Left colon (tissue), 2 donors: ENCODE results near the gene PRRC2A. TPM values are rescaled to one million over a fixed set of nuclear protein-coding genes. Genes with fewer than 3 reads are reported as not detected.
A peak's percentile ranks its signal among the peaks of the same experiment; 100 is the strongest.
"Not testable (repeated sequence)": the region's sequence is repeated elsewhere in the genome, so short reads cannot be mapped to it uniquely, and the experiment has no call there.

Experiments used
- ATAC-seq: fragments of 200-7000 bp; cut with Tn5 transposase; one replicate; pipeline ENCODE4 v1.9.1; 2020; ENCODE audit warnings: mild to moderate bottlenecking, moderate library complexity
- DNase-seq, 2 donors: peaks; one replicate each; pipeline ENCODE4 v3.0.0-alpha.2; 2020
- intact Hi-C, 2 donors: fragments of 100-400 bp; cut with DNase I in 1 of 2; cut with micrococcal nuclease in 1 of 2; formaldehyde crosslinking; loops; one replicate each; pipeline versions ENCODE4 v1.11.2 to v1.14.0; 2022; cut with DNase I, micrococcal nuclease
- total RNA-seq, 2 donors: library from RNA; stranded (reverse); fragmentation: NEBNext Ultra II Directional; extraction: Animal tissue kit (Norgen Biotek cat#: 25700); gene quantifications; one replicate each; pipeline ENCODE4 v1.2.1, GENCODE V29; 2021
- donor health status: DM: no; HTN: no; CAD: no.
- donor health status: DM: yes; HTN: yes; CAD: no.

Gene PRRC2A
- total RNA-seq, 2 donors from 2014 or later = 92.9 to 110 TPM

DNA sequence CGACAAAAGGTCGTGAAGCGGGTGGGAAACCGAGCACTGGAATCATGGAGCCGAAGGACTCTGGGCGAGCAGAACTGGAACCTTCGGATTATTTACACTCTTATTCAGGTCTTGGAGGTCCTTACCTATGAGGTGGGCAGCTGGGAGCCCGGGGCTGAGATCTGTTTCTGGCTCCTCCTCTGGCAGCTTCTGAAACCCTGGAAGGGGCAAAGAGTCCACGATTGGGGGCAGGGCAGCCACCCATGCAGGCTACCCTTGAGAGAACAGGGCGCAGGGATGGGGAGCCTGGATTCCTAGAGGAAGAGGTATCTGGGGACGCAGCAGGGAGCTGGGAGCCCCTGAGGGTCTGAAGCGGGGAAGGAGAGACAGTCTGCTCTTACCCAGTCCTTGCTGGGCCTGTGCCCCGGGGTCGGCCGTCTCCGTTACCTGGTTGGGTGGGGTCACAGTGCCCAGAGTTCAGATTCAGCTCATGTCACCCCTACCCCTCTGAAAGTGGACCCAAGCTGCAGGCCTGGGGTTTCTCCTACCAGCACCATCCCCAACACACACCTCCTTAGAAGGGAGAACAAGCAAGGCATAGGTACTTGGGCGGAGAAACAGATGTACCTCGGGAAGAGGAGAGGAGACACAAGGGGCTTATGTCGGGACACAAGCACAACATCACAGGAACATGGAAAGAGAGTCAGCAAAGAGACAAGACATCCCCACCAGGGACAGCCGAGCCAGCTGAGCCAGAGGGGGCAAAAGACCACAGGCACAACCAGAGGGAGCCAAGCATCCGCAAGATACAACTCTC, 38.9 kb upstream of the PRRC2A start:
- DNase-seq = no peak
- intact Hi-C loops = no loop called here
- ATAC-seq = peak; percentile 35

DNA sequence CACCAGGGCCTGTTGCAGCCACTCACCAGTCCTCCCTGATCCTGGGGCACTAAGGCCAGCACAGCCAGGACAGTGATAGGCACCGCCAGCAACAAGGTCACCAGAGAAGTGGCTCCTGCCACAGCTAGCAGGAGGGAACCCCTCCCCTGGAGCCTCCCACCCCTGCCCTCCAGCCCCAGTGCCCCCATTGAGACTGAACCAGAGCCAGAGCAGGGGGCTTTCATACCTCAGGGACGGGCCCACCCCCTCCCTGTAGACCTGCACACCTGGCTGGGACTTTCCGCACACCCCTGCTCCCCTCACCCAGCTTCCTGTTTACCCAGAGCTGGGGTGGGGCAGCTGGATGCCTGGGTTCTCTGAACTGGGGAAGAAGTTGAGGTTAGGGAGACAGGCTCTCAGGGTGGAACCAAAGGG, 38.3 kb upstream of the PRRC2A start, which contains the start of gene LTB:
Gene LTB (minus strand): TSS at position 195 of the 414 bp plus-strand sequence. CDS start 7 bp downstream, at position 188.
- ATAC-seq (no peak), DNase-seq (no peak)
- intact Hi-C loops = no loop called here

DNA sequence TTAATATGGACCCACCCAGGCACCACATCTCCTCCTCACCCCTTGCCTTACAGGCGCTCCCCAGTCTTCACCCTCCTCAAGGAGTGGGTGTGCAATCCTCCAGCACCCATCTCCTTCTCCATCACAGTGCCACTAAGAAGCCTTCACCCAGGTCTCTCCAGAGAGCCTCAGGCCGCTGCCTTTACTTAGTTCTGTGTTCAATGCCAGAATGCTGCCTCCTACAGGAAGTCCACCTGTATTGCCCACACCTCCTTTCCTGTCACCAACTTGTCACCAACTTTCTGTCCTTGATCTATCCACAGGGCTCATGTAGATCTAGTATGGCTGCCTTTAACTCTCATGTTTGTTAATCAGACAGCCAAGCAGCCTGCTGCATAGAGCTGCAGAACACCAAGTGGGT, 35.0 kb upstream of the PRRC2A start:
- ATAC-seq (no peak), DNase-seq (no peak)
- intact Hi-C loops = no loop called here

DNA sequence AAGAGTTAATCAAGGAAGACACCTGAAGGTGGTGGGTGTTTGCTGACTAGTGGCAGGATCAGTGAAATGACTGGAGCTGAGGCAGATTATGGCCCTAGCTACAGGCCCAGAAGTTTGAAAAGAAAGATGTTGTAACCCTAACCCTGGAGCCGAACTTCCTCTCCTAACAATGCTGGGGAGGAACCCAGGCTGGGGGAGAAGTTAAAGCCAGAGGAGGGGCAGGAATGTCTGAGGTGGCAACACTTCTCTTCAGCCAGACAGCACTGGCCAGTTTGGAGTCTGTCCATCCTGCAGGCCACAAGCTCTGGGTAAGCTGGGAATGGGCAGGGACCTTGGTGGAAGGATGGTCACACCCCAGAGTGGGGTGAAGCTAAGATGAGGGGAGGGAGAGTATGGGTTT, 34.5 kb upstream of the PRRC2A start, which contains the start of gene LST1:
Gene LST1 (plus strand): TSS at position 270 of the 400 bp plus-strand sequence. CDS start 1,023 bp downstream, outside the sequence.
- no peak for ATAC-seq
- intact Hi-C loops = no loop called here
- no peak for DNase-seq

DNA sequence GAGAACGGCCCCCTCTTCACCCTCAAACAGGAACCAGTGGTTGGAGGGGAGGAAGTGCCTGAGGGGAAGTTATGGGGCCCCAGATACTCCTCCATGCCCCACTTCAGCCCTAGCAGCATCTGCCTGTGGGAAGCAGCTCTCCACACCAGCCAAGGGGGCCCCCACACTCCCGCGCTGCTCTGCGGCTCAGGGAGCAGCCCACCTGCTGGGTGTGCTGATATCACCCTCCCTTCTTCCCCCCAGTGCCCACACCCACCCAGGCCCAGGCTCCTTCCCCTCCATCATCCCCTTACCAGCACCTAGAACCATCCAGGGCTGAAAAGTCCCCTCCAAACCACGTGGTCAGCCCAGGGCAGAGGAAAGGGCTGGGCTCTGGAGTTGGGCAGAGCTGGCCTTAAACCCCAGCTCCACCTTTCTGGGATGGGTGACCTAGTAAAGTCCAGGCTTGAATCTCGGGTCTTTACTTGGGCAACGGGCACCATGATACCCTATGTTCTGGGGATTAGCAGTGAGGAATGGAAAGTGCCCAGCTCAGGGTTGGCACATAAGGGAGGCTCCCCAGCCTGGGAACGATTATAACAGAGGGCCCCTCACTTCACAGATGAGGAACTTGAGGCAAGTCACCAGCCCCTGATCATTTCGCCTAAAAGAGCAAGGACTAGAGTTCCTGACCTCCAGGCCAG, 33.8 kb upstream of the PRRC2A start:
- DNase-seq (no peak), ATAC-seq (no peak)
- intact Hi-C loops = no loop called here

DNA sequence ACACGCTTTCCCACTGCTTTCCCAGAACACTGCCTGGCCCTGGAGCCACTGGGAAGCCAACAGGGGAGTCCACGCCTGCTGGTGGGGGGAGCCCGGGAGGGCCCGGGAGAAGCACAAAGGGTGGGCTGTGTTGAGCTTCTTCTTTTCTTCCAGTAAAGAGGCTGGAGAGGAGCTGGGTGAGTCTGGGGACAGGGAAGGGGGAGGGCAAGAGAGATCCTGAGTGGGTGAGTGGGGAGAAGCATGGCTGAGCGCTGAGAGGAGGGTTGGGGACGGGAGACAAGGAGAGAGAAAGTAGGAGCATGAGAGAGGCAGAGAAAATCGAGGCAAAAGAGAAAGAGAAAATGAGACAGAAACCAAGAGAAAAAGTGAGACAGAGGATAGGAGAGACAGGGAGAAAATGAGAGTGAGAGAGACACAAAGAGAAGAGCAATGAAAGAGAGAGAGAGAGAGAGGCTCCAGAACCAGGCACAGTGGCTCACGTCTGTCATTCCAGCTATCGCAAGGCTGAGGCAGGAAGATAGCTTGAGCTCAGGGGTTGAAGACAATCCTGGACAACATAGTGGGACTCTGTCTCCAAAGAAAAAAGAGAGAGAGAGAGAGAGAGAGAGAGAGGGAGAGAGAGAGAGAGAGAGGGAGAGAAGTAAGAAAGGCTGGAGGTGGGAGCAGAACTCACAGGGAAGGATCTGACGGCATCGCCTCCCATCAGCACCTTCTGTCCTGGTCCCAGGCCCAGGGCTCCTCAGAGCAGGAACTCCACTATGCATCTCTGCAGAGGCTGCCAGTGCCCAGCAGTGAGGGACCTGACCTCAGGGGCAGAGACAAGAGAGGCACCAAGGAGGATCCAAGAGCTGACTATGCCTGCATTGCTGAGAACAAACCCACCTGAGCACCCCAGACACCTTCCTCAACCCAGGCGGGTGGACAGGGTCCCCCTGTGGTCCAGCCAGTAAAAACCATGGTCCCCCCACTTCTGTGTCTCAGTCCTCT, 32.4 kb upstream of the PRRC2A start:
- no peak for DNase-seq
- intact Hi-C loops = no loop called here
- ATAC-seq = no peak

DNA sequence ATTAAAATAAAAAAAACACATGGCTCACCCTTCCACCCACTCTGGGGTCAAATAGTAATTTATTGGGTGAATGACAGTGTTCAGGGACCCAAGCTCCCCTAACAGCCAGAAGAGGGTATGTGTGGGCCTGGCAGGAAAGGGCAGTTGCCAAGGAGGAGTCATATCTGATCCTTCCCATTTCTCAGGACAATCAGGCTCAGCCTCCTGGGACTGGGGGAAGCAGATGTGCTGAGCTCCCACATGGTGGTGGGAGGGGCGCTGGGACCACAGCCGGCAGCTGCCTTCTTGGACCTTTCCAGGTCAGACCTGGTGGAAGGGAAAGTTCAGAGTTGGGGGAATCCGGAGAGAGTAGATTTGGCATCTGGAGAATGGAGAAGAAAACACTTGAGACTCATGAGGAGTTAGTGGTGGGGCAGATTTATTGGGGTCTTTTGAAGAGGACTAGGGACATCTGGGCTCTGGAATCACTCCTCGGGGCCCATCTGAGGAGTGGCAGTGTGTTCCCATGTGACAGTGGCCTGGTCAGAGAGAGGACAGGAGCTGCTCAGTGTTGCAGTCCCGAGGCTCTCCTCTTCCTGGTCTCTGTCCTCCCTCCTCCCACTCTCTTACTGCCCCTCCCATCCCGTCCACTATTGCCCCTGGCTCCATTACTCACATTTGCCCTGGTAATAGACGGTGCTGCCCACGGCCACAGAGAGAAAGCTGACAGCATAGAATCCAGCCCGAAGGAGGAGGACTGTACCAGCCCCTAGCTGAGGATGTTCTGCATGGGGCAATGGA, 31.5 kb upstream of the PRRC2A start:
- ATAC-seq = no peak
- intact Hi-C loops = no loop called here
- no peak for DNase-seq

DNA sequence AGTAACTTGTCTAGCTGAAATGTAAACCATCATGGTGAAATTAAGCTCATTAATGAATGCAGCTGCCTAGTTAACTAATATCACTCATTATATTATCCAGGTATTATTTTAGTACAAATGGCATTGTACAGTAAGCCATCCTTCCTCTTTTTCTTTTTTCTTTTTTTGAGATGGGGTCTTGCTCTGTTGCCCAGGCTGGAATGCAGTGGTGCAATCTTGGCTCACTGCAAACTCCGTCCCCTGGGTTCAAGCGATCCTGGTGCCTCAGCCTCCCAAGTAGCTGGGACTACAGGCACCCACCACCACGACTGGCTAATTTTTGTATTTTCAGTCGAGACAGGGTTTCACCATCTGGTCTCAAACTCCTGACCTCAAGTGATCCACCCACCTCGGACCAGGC, 29.8 kb upstream of the PRRC2A start:
- intact Hi-C loops, DNase-seq, ATAC-seq: not testable (repeated sequence)

DNA sequence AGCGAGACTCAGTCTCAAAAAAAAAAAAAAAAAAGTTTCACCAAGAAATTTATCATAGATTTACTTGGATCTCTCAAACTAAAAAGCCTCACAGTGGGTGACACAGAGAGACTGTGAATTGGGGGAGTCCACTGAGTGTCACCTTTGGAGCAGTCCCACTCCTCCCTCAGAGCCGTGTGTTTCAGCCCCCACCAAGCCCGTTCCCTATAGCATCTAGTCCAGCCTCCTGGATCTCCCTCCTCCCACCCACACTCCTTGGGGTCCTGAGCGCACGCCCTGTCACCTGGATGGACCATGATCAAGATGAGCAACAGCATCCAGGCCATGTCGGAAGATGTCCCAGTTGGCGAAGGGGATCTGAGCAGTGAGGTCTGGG, 28.1 kb upstream of the PRRC2A start:
- ATAC-seq (no peak), DNase-seq (no peak)

DNA sequence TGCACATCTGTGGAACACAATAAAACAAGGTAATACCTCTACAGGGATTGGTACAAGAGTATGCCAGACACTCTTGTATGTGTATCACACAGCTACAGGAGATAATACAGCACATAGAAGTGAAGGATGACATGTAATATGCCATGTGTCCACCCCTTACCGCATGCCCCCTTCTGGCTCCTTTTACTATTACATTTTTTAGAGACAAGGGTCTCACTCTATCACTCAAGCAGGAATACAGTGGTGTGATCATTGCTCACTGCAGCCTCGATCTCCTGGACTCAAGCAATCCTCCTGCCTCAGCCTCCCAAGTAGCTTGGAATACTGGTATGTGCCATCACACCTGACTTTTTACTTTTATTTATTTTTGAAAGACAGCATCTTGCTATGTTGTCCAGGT, 23.5 kb upstream of the PRRC2A start:
- DNase-seq (no peak), ATAC-seq (peak; percentile 47)
- intact Hi-C loops = no loop called here

More for the DNA sequence above, 28.1 kb upstream of the PRRC2A start:
- intact Hi-C loops = no loop called here

DNA sequence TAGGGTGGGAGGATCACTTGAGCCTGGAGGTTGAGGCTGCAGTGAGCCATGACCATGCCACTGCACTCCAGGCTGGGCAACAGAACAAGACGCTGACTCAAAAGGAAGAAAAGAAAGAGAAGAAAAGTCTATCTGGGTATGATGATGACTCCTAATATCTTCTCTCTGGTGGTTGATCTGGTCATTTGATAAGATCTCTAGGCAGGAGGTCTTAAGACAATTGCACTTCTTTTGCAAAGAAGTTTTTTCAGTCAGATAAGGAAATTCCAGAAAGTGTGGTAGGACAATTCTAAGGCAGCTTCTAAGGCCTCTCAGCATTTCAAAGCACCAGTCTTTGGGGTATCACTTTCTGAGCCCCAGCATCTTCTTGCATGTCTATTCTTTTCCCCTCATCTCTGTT, 13.2 kb upstream of the PRRC2A start:
- no peak for DNase-seq
- intact Hi-C loops = no loop called here

DNA sequence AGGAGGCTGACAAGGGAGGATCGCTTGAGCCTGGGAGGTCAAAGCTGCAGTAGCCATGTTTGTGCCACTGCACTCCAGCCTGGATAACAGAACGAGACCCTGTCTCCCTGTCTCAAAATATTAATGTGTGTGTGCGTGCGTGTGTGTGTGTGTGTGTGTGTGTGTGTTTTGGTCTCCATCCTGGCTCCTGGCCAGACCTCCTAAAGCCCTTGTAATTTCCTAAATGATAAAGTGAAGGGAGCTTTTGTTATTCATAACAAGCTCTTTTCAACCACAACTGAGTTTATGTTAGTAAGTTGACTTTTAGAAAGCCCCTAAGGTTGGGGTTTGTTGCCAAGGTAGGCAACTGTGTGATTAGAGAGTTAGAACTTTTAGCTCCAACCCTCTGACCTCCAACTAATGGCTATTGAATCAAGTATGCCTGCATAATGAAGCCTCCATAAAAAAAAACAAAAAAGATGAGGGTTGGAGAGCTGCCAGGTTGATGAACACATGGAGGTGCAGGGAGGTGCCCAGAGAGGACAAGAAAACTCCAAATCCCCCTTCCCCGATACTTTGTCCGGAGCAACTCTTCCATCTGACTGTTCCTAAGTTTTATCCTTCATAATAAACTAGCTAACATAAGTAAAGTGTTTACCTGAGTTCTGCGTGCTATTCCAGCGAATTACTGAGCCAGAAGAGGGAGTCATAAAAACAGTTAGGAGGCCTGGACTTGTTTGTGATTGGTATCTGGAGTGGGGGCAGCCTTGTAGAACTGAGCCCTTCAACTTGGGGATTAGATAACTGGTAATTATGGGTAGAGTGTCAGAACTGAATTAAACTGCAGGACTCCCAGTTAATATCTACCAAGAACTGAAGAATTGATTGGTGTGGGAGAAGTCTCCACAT, 10.8 kb upstream of the PRRC2A start:
- DNase-seq (no peak), ATAC-seq (no peak)
- intact Hi-C loops = no loop called here

More for the DNA sequence above, 13.2 kb upstream of the PRRC2A start:
- no peak for ATAC-seq

DNA sequence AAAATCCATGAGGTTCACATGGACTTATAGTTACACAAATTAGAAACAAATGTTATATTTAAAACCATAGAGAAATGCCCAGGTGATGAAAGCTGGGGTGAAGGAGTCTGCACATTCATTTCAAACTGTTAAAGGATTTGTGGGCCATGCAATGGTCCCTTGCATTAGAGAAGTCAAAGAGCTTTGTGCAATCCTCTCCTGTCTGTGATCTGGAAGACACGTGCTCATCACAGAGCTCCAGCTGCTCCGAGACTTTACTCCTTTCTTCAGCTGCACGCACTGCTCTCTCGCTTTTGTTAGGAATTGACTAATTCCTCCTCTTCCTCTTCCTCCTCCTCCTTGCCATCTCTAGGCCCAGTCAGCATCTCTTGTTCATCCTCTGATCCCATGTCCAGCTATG, 9.5 kb upstream of the PRRC2A start:
- DNase-seq (no peak), ATAC-seq (no peak)
- intact Hi-C loops = no loop called here

DNA sequence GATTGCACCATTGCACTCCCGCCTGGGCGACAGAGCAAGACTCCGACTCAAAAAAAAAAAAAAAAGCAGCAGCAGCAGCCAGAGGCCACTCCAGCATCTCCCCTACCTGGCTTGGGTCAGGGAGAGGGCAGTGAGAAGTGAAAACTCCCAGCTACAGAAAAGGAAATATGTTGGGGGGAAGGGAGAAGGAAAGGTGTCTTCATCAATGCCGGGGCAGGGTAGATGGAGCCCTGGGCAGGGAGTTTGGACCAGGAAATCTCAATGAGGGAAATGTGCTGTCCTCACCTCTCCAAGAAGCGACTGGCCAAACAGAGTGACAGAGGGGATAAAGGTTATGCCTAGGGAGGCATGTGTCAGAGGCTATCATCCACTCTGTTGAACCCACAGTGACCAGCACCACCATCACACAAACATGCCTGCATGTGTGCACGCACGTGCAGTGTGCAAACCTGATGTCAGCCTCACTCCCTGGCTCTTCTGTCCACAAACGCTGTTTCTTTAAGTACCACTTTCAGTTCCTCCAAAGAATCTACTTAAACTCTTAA, 6.4 kb upstream of the PRRC2A start:
- DNase-seq (no peak), ATAC-seq (peak; percentile 56)
- intact Hi-C loops = no loop called here

DNA sequence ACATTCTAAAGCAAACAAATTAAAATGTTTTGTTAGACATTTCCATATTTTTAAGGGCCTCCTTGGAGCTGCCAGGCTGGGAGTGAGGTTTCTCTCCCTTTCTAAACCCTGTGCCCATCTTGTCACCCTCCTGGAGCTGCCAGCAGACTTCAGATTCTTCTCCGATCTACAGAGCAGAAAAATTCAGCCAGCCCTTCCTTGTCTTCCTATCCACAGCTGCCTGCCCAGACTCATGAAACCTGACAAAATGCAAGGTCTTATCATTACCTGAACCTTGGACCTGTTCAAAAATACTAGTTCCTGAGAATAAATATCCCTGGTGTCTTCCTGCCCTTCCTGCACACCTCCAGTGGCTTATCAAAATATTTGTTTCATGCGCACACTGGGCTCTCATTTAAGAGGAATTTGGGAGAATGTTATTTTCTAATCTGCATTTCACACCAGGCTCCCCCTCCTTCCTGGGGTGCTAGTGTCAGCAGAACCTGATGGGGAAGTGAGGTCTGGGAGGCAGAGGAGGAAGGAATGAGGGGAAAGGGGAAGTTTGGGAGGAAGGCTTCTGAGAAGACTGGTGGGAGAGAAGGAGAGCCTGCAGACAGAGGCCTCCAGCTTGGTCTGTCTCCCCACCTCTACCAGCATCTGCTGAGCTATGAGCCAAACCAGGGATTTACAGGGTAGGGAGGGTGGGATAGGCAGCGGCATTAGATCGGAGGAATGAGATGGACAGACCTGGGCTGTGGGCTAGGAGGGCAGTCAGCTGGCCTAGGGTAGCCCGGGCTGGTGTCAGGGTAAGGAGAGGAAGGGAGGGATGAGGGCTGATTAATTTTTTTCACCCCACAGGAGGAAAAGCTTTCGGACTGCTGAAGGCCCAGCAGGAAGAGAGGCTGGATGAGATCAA, 5.6 kb upstream of the PRRC2A start, which contains the start of gene AIF1:
Gene AIF1 (plus strand): TSS at position 551 of the 895 bp plus-strand sequence. CDS start 96 bp downstream, at position 647.
- DNase-seq (no peak), ATAC-seq (peak; percentile 69)
- intact Hi-C loops = no loop called here

DNA sequence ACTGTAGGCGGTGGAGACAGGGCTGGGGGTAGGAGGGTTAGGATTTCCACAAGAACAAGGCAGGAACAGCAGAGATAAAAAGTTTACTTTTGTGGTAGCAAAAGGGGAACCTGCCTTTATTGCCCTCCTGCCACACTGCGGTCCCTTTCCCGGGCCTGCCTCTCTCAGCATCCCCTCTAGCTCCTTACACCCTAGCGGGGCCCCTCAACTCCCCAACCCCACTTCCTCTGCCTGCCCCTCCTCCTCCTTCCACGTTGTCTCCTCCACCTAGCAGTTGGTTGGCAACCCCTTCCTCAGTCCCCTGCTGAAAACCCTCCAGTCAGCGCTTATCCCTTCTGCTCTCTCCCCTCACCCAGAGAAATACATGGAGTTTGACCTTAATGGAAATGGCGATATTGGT, 4.8 kb upstream of the PRRC2A start:
- intact Hi-C loops = no loop called here
- DNase-seq = no peak
- ATAC-seq = no peak
